Measurements from ENCODE around the gene ARPC2.

Gene ARPC2

DNA sequence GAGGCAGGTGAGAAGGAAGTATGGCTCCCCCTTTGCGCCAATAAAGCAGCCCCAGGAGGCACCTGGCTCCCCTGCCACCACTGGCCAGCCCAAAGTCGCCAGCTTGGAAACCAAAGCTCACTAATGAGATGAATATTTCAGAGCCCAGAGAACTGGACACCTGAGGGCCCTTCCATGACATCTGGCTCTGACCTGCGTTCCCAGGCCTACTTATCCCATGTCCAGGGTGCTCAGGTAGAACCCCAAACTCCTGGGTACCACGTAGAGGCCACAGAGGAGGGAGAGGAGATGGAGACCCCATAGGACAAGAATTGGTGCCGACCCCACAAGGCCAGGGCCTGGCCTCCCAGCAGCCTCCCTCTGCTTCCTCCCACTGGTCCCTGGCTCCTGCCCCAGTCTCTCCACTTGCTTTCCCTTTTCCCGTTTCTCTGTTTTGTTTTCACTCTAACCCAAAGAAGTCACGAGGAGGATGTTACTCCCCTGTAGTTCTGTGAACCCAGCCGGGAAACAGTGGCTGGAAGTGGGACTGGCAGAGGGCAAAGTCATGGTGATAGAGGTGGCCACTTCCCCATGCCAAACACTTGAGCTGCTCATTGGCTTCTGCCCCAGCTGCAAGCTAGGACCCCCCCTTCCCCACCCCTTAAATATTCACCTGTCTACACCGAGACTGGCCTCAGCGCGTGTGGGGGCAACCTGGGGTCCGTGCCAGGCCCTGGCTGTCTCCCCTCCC, 74.5 kb downstream of the ARPC2 start:
- DNase-seq = no peak

DNA sequence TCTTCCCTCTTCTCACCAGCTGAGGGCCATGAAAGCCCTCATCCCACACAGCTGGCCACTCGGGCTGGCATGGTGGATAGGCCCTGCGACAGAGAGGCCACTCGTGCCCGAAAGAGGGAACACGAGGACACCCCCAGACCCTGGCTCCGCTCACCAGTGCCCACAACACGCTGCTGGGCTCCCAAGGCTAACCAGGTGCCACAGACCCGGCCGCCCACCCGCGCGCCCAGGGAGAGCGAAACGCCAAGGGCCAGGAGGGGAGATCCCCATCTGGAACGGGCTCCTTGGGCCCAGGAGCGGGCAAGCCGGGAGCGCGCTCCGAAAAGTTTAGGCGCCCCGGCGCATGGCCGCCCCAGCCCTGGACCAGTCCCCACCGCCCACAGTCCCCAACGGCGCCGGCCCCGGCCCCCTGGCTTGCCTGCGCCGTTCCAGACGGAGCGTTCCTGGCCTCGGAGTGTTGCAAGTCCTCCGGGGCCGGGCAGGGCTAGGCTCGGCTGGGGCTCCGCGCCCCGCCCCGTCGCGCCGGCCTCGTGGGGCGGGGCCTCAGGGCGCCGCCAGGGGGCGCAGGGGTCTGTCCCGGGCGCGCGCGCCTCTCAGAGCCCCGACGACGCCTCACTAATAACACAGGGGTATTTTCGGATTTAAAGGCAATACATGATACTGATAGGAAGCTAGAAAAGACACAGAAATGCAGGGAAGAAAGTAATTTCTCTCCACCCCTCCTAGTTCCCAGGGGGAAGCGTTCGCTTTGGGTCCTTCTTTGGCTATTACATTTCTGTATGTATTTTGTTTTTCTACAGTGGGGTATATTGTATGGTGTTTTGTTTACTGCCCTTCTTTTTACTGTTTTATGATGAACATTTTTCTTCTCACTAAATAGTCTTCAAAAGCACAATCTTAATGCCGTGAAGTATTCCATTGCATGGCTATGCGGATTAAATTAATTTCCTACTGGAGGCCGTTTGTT, 75.3 kb downstream of the ARPC2 start, which contains the start of gene TMBIM1:
Gene TMBIM1 (minus strand): TSS at position 456 of the 967 bp plus-strand sequence. CDS start 10,362 bp downstream, outside the sequence.
- peak; percentile 79 for DNase-seq

DNA sequence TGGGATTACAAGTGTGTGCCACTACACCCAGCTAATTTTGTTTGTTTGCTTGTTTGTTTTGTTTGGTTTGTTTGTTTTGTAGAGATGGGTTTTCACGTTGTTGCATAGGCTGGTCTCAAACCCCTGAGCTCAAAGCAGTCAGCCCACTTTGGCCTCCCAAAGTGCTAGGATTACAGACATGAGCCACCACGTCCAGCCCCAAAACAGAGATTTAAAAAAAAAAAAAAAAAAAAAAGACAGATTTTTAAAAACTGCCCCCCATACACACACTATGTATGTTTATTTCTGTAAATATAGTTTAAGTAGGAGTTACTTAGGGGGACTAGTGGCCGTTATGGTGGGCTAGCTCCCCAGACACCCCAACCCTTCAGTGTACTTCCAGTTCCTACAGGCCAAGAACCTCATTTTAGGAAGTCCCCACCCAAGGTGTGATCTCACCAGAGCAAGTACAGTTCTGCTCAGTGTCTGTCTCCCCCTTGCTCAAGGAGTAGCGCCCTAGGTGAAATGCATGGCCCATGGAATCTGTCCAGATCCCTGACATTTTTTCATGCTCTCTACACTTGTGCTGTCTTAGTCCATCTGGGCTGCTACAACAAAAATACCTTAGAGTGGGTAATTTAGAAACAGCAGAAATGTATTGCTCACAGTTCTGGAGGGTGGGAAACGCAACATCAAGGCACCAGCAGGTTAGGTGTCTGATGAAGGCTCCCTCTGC, 76.9 kb downstream of the ARPC2 start:
- DNase-seq = no peak

DNA sequence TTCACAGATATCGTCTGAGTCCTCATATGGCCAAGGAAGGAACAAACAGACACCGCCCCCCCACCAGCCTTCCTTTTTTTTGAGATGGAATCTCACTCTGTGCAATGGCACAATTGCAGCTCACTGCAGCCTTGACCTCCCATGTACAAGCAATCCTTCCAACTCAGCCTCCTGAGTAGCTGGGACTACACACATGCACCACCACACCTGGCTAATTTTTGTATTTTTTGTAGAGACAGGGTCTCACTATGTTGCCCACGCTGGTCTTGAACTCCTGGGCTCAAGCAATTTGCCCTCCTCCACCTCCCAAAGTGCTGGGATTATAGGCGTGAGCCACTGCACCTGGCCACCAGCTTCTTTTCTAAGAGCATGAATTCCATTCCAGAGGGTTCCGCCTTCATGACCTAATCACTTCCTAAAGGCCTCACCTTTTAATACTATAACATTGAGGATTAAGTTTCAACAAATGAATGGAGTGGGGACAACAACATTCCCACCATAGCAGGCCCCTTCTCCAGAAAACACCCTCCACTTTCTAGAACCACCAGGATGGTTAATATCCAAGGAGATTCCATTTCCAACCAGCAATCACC, 77.5 kb downstream of the ARPC2 start:
- no peak for DNase-seq

DNA sequence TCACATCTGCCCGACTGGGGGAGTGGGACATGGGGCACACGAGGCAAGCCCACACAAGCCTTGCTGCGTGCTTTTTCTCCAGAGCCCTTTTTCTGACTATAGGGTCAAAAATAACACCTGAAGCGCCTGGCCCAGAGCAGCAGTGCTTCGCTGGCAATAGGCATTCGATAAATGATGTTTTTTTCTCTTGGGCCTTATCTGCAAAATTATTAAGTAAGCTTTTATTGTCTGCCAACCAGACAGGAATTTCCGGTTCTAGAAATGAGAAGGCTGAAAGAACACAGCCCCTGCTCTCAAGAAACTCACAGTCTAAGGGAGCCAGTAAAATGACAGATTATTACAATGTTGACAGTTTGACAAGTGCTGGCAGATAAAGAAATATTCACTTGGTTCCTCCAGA, 78.0 kb downstream of the ARPC2 start:
- peak; percentile 47 for DNase-seq

DNA sequence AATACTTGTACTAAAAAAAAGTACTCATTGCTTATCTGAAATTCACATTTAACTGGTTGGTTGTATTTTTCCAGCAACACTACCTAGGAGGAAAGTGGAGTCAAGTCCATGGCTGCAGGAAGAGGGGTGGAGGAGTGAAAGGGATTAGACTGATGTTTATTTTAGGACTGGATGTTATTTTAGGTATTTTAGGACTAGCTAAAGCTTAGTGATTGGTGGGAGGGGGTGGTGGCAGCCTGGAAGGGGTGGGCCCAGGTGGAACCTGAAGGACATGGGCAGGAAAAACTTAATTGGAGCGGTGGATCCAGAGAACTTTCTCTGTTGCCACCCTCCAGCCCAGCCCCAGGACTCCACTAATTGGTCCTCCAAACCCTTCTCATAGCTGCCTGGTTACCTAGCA, 79.2 kb downstream of the ARPC2 start:
- DNase-seq = no peak

DNA sequence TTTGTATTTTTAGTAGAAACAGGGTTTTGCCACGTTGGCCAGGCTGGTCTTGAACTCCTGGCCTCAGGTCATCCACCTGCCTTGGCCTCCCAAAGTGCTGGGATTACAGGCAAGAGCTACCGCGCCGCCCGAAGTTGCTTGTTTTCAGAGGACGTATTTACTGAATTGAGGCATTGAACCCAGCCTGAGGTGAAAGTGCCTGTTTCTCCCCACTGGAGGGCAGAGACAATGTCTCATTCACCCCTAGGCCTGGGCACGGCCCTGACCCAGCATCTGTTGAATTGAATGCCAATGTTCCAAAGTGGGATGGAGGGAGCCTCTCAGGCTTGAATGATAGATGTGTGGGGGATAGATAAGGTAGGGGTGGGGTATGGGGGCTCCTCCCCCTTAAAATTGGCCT, 79.9 kb downstream of the ARPC2 start:
- no peak for DNase-seq

DNA sequence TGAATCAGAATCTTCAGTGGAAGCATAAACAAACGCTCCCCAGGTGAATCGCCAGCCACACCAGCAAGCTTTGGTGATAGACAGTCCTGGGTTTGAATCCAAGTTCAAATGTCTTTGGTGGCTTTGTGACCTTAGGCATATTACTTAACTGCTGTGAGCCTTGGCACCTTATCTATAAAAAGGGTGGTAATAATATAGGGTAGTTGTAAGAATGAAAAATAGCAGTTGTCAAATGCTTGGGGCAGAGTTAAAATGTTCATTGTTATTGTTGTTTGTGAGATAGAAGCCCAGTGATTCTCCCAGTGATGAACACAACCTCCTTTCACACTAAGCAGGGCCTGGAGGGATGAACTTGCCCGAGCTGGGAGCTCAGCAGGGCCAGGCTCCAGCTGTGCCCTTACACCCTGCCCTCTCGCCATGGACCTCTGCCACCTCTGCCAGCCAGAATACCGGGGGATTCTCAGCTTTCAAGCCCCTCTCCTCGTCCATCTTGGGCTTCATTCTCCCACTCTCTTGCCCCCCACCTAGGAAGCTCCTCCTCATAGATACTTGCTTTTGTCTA, 81.4 kb downstream of the ARPC2 start:
- DNase-seq = no peak

DNA sequence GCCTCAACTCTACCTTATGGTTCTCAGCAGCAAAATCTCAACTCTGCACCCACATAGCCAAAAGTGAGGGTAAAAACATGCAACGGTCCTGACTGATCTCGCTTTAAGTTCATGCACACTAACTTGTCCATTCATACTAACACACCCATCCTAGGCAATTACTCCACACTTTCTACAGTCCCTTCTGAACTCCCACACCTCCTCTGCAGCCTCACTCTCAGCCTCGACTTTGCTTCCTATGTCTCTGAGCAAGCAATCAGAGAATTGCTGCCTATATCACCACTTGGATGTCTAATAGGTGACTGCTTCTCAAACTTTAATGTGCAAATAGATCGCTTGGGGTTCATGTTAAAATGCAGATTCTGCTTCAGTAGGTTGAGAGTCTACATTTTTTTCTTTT, 83.2 kb downstream of the ARPC2 start:
- DNase-seq = no peak

DNA sequence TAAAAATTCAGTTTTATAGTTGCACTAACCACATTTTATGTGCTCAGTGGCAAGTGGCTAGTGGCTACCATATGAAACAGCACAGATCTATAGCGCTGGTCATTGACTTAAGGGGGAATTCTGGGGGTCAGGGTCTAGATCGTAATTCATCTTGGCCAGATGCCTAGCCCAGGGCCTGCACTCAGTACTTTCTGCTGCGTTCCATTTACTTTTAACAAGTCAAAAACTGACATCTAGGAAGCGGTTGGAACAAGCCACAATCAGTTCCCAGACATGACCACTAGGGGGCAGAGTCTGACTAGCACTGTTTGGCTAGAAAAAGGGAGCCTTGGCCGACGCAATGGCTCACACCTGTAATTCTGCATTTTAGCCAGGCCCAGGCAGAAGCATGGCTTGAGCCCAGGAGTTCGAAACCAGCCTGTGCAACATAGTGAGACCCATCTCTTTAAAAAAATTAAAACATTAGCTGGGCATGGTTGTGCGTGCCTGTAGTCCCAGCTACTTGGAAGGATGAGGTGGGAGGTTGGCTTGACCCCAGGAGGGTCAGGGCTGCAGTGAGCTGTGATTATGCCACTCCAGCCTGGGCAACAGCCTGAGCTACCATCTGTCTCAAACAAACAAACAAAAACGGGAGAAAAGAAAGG, 84.3 kb downstream of the ARPC2 start:
- DNase-seq = peak; percentile 89

Measured in DMS53 (cell line).